ENCODE results near the gene SMIM5.

Gene SMIM5

DNA sequence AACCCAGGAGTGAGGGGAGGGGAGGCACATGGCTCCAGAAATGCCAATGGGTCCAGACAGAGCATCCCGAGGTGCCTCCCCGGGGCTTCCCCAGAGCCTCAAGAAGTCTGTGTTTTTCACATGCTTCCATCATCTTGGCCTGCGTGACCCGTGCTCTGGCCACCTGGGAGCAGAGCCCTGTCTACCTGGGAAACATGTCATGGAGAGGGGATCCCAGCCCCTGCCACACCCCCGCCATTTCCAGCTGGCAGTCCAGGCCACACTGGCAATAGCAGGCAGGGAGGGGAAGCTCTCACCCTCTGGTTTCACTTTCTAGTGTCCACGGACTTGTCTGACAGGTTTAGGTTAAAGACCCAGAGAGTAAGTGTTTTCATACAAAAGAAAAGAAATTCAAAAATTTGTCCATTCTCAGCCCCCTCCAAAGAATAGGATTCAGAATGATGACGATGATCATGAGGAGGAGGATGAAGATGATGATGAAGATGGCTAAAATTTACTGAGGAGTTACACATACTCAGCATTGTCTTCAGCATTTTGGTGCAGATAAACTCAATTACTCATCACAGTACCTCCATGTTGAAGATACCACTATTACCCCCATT is 9.0 kb downstream of the SMIM5 start:
- no peak for DNase-seq

- no peak for DNase-seq
These were observed 9.8 kb downstream of the SMIM5 start for GRCh38 chr17:75642784-75643642.

- DNase-seq: no peak
These were observed 10.4 kb downstream of the SMIM5 start for GRCh38 chr17:75643643-75644017.

- DNase-seq: no peak
These were observed 12.3 kb downstream of the SMIM5 start for GRCh38 chr17:75645501-75645888.

GRCh38 chr17:75645889-75646637 is 12.8 kb downstream of the SMIM5 start:
- no peak for DNase-seq

GRCh38 chr17:75646638-75646992 is 13.4 kb downstream of the SMIM5 start:
- no peak for DNase-seq

DNA sequence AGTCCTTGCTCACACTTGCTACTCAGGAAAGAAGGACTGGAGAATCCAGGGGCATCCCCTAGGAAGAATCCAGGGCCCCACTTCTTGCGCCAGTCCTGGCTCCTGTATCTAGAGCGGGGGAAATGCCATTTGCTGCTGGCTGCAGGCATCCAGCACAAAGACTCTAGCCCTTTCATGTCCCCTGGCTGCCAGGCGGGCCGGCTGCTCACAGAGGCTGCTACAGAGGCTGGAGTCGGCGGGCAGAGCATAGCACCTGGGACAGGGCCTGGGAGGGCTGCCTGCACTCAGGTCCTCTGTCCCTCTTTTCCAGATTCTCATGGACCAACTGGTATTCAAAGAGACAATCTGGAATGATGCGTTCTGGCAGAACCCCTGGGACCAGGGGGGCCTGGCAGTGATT is 13.8 kb downstream of the SMIM5 start:
- DNase-seq: no peak

- no peak for DNase-seq
These were observed 14.7 kb downstream of the SMIM5 start for GRCh38 chr17:75647921-75648320.

DNA sequence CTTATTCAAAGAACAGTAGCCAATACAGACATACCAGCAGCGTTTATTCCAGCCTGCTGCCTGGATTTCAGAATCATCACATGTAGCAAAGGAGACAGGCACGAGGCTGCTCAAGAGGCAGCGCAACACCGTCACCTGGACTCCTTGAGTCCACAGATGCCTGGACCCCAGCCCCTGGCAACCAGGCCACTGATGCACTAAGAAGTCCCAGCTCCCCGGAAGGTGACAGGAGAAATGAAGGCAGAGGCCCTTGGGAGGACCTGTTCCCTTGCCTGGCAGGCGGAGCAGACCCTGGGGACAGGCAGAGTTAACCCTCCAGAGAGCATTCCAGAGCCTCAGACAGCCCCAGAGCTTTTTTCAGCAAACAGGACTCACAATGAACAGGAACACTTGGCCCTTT is 16.5 kb downstream of the SMIM5 start:
- no peak for DNase-seq

DNA sequence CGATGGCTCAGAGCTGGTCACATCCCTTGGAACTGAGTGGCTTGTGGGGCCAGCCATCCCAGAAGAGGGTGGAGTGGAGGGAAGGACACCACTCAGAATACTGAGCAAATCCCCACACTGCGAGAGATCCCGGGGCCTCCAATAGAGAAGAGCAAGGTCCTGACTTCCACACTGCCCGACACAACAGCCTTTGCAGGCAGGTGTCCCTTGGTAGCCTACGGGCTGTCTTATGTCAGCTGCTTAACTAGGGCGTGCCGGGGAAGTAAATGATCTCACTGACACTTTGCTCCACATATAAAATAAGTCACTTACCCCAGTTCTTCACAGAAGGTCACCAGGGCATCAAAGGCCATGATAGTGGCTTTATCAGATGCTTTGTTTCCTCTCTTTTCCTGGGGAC is 17.6 kb downstream of the SMIM5 start:
- DNase-seq: no peak

GRCh38 chr17:75652341-75652740 is 19.1 kb downstream of the SMIM5 start:
- DNase-seq: no peak

DNA sequence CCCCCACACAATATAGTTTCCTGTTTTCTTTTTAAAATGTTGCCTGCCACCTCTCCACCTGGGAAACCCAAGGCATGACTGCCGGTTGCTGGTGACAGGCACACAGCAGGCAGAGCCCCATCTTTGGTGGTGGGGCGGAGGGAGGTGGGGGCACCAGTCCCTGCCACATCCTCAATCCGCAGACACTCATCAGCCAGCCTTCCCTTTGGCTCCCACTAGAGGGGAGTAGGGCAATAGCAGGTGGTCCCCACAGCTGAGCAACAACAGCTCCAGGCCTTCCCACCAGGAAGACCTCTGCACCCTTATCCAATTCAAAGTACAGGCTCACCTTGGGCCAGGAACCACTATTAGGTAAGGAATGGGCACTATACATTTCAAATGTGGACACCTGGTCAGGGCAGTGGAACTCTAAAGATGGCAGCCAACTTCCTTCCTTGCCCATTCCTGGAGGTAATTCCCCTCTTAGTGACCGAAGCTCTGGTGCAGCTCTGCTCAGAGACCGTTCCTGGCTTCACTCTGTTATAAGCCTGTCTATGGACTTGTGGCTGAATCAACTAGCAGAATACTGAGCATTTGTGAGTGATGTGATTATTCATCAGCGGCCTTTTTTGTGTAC is 19.8 kb downstream of the SMIM5 start:
- peak; percentile 17 to 41 for DNase-seq

DNA sequence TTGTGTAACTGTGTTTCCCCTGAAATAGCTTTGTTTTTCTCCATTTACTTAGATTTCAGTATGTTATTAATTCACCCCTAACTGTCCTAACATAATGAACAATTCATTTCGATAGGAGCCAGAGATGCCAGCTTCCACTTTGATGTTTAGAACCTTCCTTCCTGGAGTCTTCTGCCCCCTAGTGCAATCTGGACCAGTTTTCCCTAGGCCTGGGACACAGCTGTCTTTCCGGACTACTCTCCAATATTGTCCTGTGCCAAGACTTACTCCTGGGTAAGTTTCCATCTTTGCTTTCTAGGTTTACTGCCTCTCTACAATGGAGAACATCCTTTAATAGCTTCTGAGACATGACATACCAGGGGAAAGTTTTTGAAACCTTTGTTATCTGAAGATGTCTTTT is 20.9 kb downstream of the SMIM5 start:
- DNase-seq: no peak

DNA sequence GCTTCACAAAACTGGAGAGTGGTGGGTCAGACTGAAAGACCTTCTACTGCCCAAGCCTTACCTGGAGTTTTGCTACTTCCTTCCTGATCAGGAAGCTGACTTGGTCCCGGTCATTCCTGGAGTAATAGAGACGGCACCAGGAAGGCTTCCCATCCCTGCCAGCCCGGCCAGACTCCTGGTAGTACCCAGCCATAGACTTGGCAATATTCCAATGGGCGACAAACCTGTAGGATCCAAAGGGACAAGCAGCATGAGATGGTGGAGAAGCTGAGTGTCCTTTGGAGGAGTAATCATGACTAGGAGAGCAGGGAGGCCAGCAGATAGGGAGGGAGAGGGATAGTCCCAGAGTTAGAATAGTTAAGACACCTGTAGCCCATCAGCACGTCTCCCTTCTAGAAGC is 25.0 kb downstream of the SMIM5 start:
- DNase-seq: no peak

DNA sequence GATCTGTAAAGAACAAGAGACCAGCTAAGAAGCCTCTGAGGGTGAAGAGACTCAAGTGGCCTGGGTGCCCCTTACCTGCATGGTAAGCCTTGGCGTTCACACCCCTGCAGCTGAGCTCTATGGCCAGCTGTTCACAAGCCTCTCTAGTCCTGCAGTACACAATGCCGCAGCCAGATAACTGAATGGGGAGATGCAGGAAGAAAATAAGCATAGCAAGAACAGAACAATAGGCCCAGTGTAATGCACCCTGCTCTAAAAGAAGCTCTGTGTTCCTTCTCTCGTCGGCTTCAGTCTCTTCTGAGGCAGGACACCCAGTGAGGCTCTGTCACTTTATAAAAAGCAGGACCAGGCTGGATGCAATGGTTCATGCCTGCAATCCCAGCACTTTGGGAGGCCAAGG is 28.3 kb downstream of the SMIM5 start:
- DNase-seq: no peak

DNA sequence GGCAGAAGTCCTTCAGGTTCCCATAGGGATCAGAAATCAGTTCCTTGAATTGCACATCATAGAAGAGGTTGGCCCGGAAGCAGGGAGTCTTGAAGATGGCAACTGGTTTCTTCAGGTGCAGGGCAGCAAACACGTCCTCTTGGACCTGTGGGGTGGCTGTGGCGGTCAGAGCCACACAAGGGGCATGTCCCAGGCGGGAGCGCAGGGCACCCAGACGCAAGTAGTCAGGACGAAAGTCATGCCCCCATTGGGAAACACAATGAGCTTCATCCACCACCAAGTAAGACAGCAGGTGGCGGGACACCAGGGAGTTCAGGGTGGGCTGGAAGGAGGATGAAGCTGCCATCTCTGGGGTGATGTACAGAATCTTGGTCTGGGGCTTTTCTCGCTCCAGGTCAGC is 29.3 kb downstream of the SMIM5 start:
- DNase-seq: no peak

GRCh38 chr17:75664099-75664549 is 30.9 kb downstream of the SMIM5 start:
- DNase-seq: no peak

DNA sequence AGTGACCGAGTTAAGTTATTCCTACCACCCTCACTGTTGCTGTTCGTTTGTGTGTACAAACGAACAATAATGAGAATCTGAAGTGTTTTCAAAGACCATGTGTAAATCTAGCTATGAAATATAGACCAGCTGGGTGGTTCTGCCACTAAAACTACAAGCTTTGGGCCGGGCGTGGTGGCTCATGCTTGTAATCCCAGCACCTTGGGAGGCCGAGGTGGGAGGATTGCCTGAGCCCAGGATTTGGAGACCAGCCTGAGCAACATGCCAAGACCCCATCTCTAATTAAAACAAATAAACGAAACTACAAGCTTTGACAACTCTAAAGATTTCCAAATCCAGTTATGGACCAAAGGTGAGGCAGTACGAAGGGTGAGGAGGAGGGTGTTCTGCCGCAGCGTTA is 32.7 kb downstream of the SMIM5 start:
- no peak for DNase-seq

GRCh38 chr17:75666959-75667790 is 33.9 kb downstream of the SMIM5 start, which contains the start of the genes RECQL5 and SAP30BP:
RECQL5 (minus strand) TSS chr17:75667154; CDS start chr17:75666557, 597 bp downstream.
SAP30BP (plus strand) TSS chr17:75667338; CDS start chr17:75667373, 35 bp downstream.
- DNase-seq: peak; percentile 98 to 99

DNA sequence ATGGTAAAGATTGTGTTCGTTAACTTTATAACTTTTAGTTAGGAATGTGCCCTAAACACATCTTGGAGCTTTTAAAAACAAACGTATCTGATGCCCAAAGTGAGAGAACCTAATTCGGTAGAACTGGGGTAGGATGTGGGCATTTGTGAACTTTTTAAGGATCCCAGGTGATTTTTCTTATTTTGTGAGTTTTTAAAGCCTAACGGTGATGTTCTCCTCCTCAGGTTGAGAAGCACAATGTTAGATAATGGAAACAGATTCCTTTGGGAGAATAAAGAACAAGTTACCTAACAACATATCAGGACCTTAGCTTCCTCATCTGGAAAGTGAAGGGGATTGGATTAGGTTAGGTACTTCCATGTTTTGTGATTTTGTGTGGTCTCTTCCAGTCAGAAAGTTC is 34.6 kb downstream of the SMIM5 start:
- DNase-seq: no peak

GRCh38 chr17:75668489-75668888 is 35.3 kb downstream of the SMIM5 start:
- no peak for DNase-seq

GRCh38 chr17:75670868-75671267 is 37.6 kb downstream of the SMIM5 start:
- no peak for DNase-seq

Measured in NCI-H1930 (cell line).